Astrocyte (in vitro differentiated cells and primary cell): ENCODE data around the gene MYH9.
"Not testable (repeated sequence)": the region's sequence is repeated elsewhere in the genome, so short reads cannot be mapped to it uniquely, and the experiment has no call there.

Source experiments
- EZH2 ChIP-seq: IDR thresholded peaks from 2 replicates; pipeline ENCODE4 v1.6.1; 2012; ENCODE audit warnings: mild to moderate bottlenecking, low read length, inconsistent platforms; ENCODE audit not compliant: insufficient read depth
- TF ChIP-seq, protein P1 (sequence below): IDR thresholded peaks from 2 replicates; pipeline ENCODE4 v1.5.1; 2011; ENCODE audit warnings: low read depth, mild to moderate bottlenecking, inconsistent platforms, low read length, moderate library complexity; ENCODE audit not compliant: insufficient read depth

DNA sequence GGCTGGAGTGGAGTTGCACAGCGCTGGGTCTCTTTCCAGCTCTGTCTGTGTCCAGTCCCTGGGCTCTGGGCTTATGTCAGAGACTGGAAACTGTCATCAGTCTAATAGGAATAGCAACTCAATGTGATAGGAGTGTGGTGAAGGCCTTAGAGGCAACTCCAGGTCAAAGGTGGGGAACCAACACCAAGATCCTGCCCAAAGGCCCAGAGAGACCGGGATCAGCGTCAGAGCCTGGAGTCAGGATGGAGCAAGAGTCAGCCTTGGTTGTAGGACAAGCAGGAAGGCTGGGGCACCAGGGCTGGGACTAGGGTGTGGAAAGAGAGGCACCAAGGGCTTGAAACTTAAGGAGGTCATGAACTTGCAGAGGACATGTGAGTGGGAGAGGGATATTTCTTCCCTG, 125.5 kb downstream of the MYH9 start:
- TF ChIP-seq, protein P1, sequence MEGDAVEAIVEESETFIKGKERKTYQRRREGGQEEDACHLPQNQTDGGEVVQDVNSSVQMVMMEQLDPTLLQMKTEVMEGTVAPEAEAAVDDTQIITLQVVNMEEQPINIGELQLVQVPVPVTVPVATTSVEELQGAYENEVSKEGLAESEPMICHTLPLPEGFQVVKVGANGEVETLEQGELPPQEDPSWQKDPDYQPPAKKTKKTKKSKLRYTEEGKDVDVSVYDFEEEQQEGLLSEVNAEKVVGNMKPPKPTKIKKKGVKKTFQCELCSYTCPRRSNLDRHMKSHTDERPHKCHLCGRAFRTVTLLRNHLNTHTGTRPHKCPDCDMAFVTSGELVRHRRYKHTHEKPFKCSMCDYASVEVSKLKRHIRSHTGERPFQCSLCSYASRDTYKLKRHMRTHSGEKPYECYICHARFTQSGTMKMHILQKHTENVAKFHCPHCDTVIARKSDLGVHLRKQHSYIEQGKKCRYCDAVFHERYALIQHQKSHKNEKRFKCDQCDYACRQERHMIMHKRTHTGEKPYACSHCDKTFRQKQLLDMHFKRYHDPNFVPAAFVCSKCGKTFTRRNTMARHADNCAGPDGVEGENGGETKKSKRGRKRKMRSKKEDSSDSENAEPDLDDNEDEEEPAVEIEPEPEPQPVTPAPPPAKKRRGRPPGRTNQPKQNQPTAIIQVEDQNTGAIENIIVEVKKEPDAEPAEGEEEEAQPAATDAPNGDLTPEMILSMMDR, result not testable (repeated sequence)
- not testable (repeated sequence) for TF ChIP-seq EZH2
